Mucosa of stomach (tissue), 1 donor: Measurements from ENCODE around the gene LRBA.

ENCODE experiments used
- H3K27me3 ChIP-seq: one replicate; pipeline ENCODE4 v1.7.0; 2013; ENCODE audit warnings: mild to moderate bottlenecking, low read length; ENCODE audit not compliant: control insufficient read depth, insufficient read depth
- H3K36me3 ChIP-seq: one replicate; pipeline ENCODE4 v1.7.0; 2013; ENCODE audit warnings: low read length; ENCODE audit not compliant: control insufficient read depth, insufficient read depth
- H3K4me1 ChIP-seq: one replicate; pipeline ENCODE4 v1.7.0; 2013; ENCODE audit warnings: mild to moderate bottlenecking, low read length; ENCODE audit not compliant: control insufficient read depth, insufficient read depth
- H3K4me3 ChIP-seq: one replicate; pipeline ENCODE4 v1.7.0; 2013; ENCODE audit warnings: low read length
- H3K9ac ChIP-seq: one replicate; pipeline ENCODE4 v1.7.0; 2013; ENCODE audit warnings: mild to moderate bottlenecking, low read length, moderate library complexity
- H3K9me3 ChIP-seq: one replicate; pipeline ENCODE4 v1.7.0; 2013; ENCODE audit warnings: mild to moderate bottlenecking, low read length, moderate library complexity; ENCODE audit not compliant: control insufficient read depth
- donor health status: Pancreatic carcinoma.

LRBA gene

GRCh38 chr4:150598909-150599308, 416.2 kb downstream of the LRBA start:
- no peak overlapping the region for H3K4me3 ChIP-seq
- H3K9ac ChIP-seq: no peak overlapping the region
- no peaks in the 10 kb centered on the region for H3K36me3 ChIP-seq
- no peaks in the 10 kb centered on the region for H3K9me3 ChIP-seq
- H3K27me3 ChIP-seq: no peaks in the 10 kb centered on the region
- no peaks in the 10 kb centered on the region for H3K4me1 ChIP-seq

GRCh38 chr4:150593996-150594395, 421.1 kb downstream of the LRBA start:
- H3K4me1 ChIP-seq: no peaks in the 10 kb centered on the region
- no peak overlapping the region for H3K9ac ChIP-seq
- no peak overlapping the region for H3K4me3 ChIP-seq
- no peaks in the 10 kb centered on the region for H3K36me3 ChIP-seq
- H3K27me3 ChIP-seq: no peaks in the 10 kb centered on the region
- no peaks in the 10 kb centered on the region for H3K9me3 ChIP-seq

GRCh38 chr4:150591904-150592303, 423.2 kb downstream of the LRBA start:
- H3K9ac ChIP-seq: no peak overlapping the region
- H3K27me3 ChIP-seq: no peaks in the 10 kb centered on the region
- no peaks in the 10 kb centered on the region for H3K36me3 ChIP-seq
- no peaks in the 10 kb centered on the region for H3K4me1 ChIP-seq
- no peaks in the 10 kb centered on the region for H3K9me3 ChIP-seq
- no peak overlapping the region for H3K4me3 ChIP-seq

GRCh38 chr4:150591406-150591805, 423.7 kb downstream of the LRBA start:
- Histone ChIP-seq H3K4me3 (no peak overlapping the region), H3K36me3 (no peaks in the 10 kb centered on the region)

GRCh38 chr4:150590631-150591030, 424.5 kb downstream of the LRBA start:
- Histone ChIP-seq H3K4me3 (no peak overlapping the region), H3K36me3 (no peaks in the 10 kb centered on the region), H3K27me3 (no peaks in the 10 kb centered on the region), H3K9ac (no peak overlapping the region), H3K9me3 (no peaks in the 10 kb centered on the region), H3K4me1 (no peaks in the 10 kb centered on the region)

More at GRCh38 chr4:150591406-150591805, 423.7 kb downstream of the LRBA start:
- H3K9ac ChIP-seq: no peak overlapping the region
- H3K9me3 ChIP-seq: no peaks in the 10 kb centered on the region
- no peaks in the 10 kb centered on the region for H3K27me3 ChIP-seq
- no peaks in the 10 kb centered on the region for H3K4me1 ChIP-seq

- Histone ChIP-seq H3K27me3 (no peaks in the 10 kb centered on the region), H3K9me3 (no peaks in the 10 kb centered on the region), H3K9ac (no peak overlapping the region), H3K36me3 (no peaks in the 10 kb centered on the region), H3K4me3 (no peak overlapping the region), H3K4me1 (no peaks in the 10 kb centered on the region)
Observed at GRCh38 chr4:150589157-150589556, 425.9 kb downstream of the LRBA start.

GRCh38 chr4:150588316-150588715, 426.8 kb downstream of the LRBA start:
- no peaks in the 10 kb centered on the region for H3K4me1 ChIP-seq
- H3K27me3 ChIP-seq: no peaks in the 10 kb centered on the region
- no peaks in the 10 kb centered on the region for H3K9me3 ChIP-seq
- no peaks in the 10 kb centered on the region for H3K36me3 ChIP-seq
- no peak overlapping the region for H3K9ac ChIP-seq
- no peak overlapping the region for H3K4me3 ChIP-seq

- Histone ChIP-seq H3K27me3 (no peaks in the 10 kb centered on the region), H3K9me3 (no peaks in the 10 kb centered on the region), H3K4me1 (no peaks in the 10 kb centered on the region), H3K4me3 (no peak overlapping the region), H3K9ac (no peak overlapping the region), H3K36me3 (no peaks in the 10 kb centered on the region)
Observed at GRCh38 chr4:150586162-150586810, 428.8 kb downstream of the LRBA start.

- no peaks in the 10 kb centered on the region for H3K4me1 ChIP-seq
- no peak overlapping the region for H3K9ac ChIP-seq
- H3K4me3 ChIP-seq: no peak overlapping the region
- H3K36me3 ChIP-seq: no peaks in the 10 kb centered on the region
- H3K9me3 ChIP-seq: no peaks in the 10 kb centered on the region
- H3K27me3 ChIP-seq: no peaks in the 10 kb centered on the region
Observed at GRCh38 chr4:150585611-150586010, 429.5 kb downstream of the LRBA start.

GRCh38 chr4:150584111-150584915, 430.8 kb downstream of the LRBA start:
- Histone ChIP-seq H3K27me3 (no peaks in the 10 kb centered on the region), H3K36me3 (no peaks in the 10 kb centered on the region), H3K9ac (no peak overlapping the region), H3K9me3 (no peaks in the 10 kb centered on the region), H3K4me1 (no peaks in the 10 kb centered on the region), H3K4me3 (no peak overlapping the region)

- H3K4me1 ChIP-seq: no peaks in the 10 kb centered on the region
- no peaks in the 10 kb centered on the region for H3K9me3 ChIP-seq
- no peaks in the 10 kb centered on the region for H3K27me3 ChIP-seq
- no peaks in the 10 kb centered on the region for H3K36me3 ChIP-seq
- no peak overlapping the region for H3K9ac ChIP-seq
- H3K4me3 ChIP-seq: no peak overlapping the region
Observed at GRCh38 chr4:150583287-150584110, 431.6 kb downstream of the LRBA start.

GRCh38 chr4:150582873-150583286, 432.2 kb downstream of the LRBA start:
- Histone ChIP-seq H3K9me3 (no peaks in the 10 kb centered on the region), H3K4me1 (no peaks in the 10 kb centered on the region), H3K4me3 (no peak overlapping the region), H3K9ac (no peak overlapping the region), H3K27me3 (no peaks in the 10 kb centered on the region), H3K36me3 (no peaks in the 10 kb centered on the region)
